HCT116 (cell line): ENCODE data around the gene TIMM29. TPM values are rescaled to one million over a fixed set of nuclear protein-coding genes. Genes with fewer than 3 reads are reported as not detected.

Source experiments
- ATAC-seq: fragments of 200-7000 bp; cut with Tn5 transposase; 2 replicates; pipeline ENCODE4 v1.9.1; 2020; ENCODE audit warnings: mild to moderate bottlenecking, moderate library complexity
- BruUV-seq: library from RNA; stranded (reverse); fragments of 400-500 nt; replicated peaks from 2 replicates; lab custom pipeline; 2021; lab: Mats Ljungman, UMichigan
- CTCF ChIA-PET: fragments of 300-600 bp; sonication (Branson Sonifier 250); formaldehyde crosslinking; loops from one replicate; lab custom pipeline; 2021; ENCODE audit warnings: antibody characterized with exemption; lab: Charles Lee
- POLR2A ChIA-PET: fragments of 300-600, 350-600 bp; sonication (Branson Sonifier 250); formaldehyde crosslinking; loops from one replicate; lab custom pipeline; 2021; ENCODE audit warnings: antibody characterized with exemption; lab: Charles Lee
- RAD21 ChIA-PET, 2 experiments: fragments of 300-600 bp; sonication (Branson Sonifier 250); formaldehyde crosslinking; loops; one replicate each; lab custom pipeline; 2023; ENCODE audit warnings: low total read pairs in 2 of 2; ENCODE audit not compliant: uncharacterized antibody in 2 of 2, unreplicated experiment in 2 of 2, low non-redundant PET in 1 of 2; lab: Charles Lee
- DNase-seq: peaks from one replicate; pipeline ENCODE4 v3.0.0-alpha.2; 2010; ENCODE audit warnings: low read depth, low spot score
- H2AFZ ChIP-seq: fragments of 200-600 bp; shearing (Covaris generic), sonication (generic); 2 replicates; pipeline ENCODE4 v1.6.1; 2017; ENCODE audit warnings: low read depth, mixed run types, mixed read lengths, antibody characterized with exemption, low read length; ENCODE audit not compliant: poor library complexity, severe bottlenecking
- H3K27ac ChIP-seq: 2 replicates; pipeline ENCODE4 v1.5.1; 2012; ENCODE audit warnings: low read depth, low read length
- H3K27me3 ChIP-seq: fragments of 200-600 bp; sonication (generic); 2 replicates; pipeline ENCODE4 v1.6.1; 2016; ENCODE audit warnings: mixed run types, low read length, mixed read lengths; ENCODE audit not compliant: insufficient read depth
- H3K36me3 ChIP-seq, 2 experiments: fragments of 200-500 bp in 1 of 2; fragments of 200-600 bp in 1 of 2; sonication (Bioruptor generic) in 1 of 2; sonication (generic) in 1 of 2; 2 replicates each; pipeline versions ENCODE4 v1.5.1 to v1.6.1; 2014 to 2016; ENCODE audit warnings: low read length in 2 of 2, inconsistent platforms in 1 of 2, mixed read lengths in 1 of 2, mixed run types in 1 of 2; ENCODE audit not compliant: insufficient read depth in 2 of 2, control insufficient read depth in 1 of 2
- H3K4me1 ChIP-seq, 2 experiments: fragments of 200-600 bp in 1 of 2; sonication (generic) in 1 of 2; 2 replicates each; pipeline versions ENCODE4 v1.5.1 to v1.6.1; 2012 to 2017; ENCODE audit warnings: low read length in 2 of 2, inconsistent platforms in 1 of 2, mild to moderate bottlenecking in 1 of 2, mixed read lengths in 1 of 2, mixed run types in 1 of 2, moderate library complexity in 1 of 2; ENCODE audit not compliant: insufficient read depth in 2 of 2, control insufficient read depth in 1 of 2
- H3K4me2 ChIP-seq: fragments of 200-600 bp; sonication (generic); 2 replicates; pipeline ENCODE4 v1.6.1; 2017; ENCODE audit warnings: mixed run types, low read length, mixed read lengths
- H3K4me3 ChIP-seq, 2 experiments: fragments of 200-600 bp in 1 of 2; sonication (generic) in 1 of 2; replicated peaks in 1 of 2; 2 replicates each; pipeline ENCODE4 v1.5.1; 2011 to 2016; ENCODE audit warnings: low read length in 2 of 2, control low read depth in 1 of 2, low read depth in 1 of 2, mild to moderate bottlenecking in 1 of 2, mixed read lengths in 1 of 2, mixed run types in 1 of 2
- H3K79me2 ChIP-seq: fragments of 200-600 bp; sonication (generic); 2 replicates; pipeline ENCODE4 v1.6.1; 2017; ENCODE audit warnings: mild to moderate bottlenecking, mixed run types, low read length, moderate library complexity, mixed read lengths; ENCODE audit not compliant: insufficient read depth
- H3K9ac ChIP-seq: fragments of 200-600 bp; sonication (generic); 2 replicates; pipeline ENCODE4 v1.6.1; 2016; ENCODE audit warnings: low read length, mixed read lengths
- H3K9me2 ChIP-seq: fragments of 200-600 bp; sonication (generic), shearing (Covaris generic); 2 replicates; pipeline ENCODE4 v1.6.1; 2017; ENCODE audit warnings: mixed run types, mild to moderate bottlenecking, moderate library complexity; ENCODE audit not compliant: insufficient read depth
- H3K9me3 ChIP-seq, 2 experiments: fragments of 200-500 bp in 1 of 2; fragments of 200-600 bp in 1 of 2; sonication (Bioruptor generic) in 1 of 2; sonication (generic) in 1 of 2; 2 replicates each; pipeline ENCODE4 v1.6.1; 2014 to 2017; ENCODE audit warnings: low read length in 2 of 2, mixed read lengths in 2 of 2, inconsistent platforms in 1 of 2, low read depth in 1 of 2, mild to moderate bottlenecking in 1 of 2, mixed run types in 1 of 2, moderate library complexity in 1 of 2; ENCODE audit not compliant: control insufficient read depth in 1 of 2, insufficient read depth in 1 of 2
- H4K20me1 ChIP-seq: fragments of 200-600 bp; sonication (generic), shearing (Covaris generic); 2 replicates; pipeline ENCODE4 v1.6.1; 2017; ENCODE audit warnings: mixed run types, mild to moderate bottlenecking, moderate library complexity; ENCODE audit not compliant: insufficient read depth
- CBX3 ChIP-seq: IDR thresholded peaks from 2 replicates; pipeline ENCODE4 v1.6.1; 2012; ENCODE audit warnings: low read depth
- ELF1 ChIP-seq: IDR thresholded peaks from 2 replicates; pipeline ENCODE4 v1.6.1; 2012; ENCODE audit warnings: low read depth, borderline replicate concordance
- JUND ChIP-seq: IDR thresholded peaks from 2 replicates; pipeline ENCODE4 v1.6.1; 2012
- SP1 ChIP-seq: IDR thresholded peaks from 2 replicates; pipeline ENCODE4 v1.6.1; 2012; ENCODE audit warnings: low read depth
- ZNF274 ChIP-seq: fragments of 200-500 bp; sonication (Bioruptor generic); IDR thresholded peaks from 2 replicates; pipeline ENCODE4 v1.6.1; 2014; ENCODE audit warnings: mild to moderate bottlenecking, low read depth, low read length, inconsistent platforms
- intact Hi-C: fragments of 100-400 bp; cut with micrococcal nuclease; formaldehyde crosslinking; loops from 2 replicates; pipeline ENCODE4 v1.10.0; 2022
- total RNA-seq: library from RNA; stranded (reverse); gene quantifications from one replicate; pipeline ENCODE4 v1.2.1, GENCODE V29; 2021; ENCODE audit not compliant: unreplicated experiment
- TF ChIP-seq, protein P1 (sequence below), 3 experiments: fragments of 200-600 bp in 1 of 3; sonication (generic) in 1 of 3; IDR thresholded peaks in 2 of 3; conservative IDR thresholded peaks in 1 of 3; 2 replicates each; pipeline ENCODE4 v1.5.1; 2012 to 2017; ENCODE audit warnings: low read depth in 2 of 3, low read length in 2 of 3, antibody characterized with exemption in 1 of 3, borderline replicate concordance in 1 of 3, control low read depth in 1 of 3, mild to moderate bottlenecking in 1 of 3, mixed read lengths in 1 of 3, mixed run types in 1 of 3, moderate library complexity in 1 of 3; ENCODE audit not compliant: insufficient read depth in 1 of 3
- TF ChIP-seq, protein P2 (sequence below): IDR thresholded peaks from 2 replicates; pipeline ENCODE4 v1.6.1; 2012
- TF ChIP-seq, protein P3 (sequence below): IDR thresholded peaks from 2 replicates; pipeline ENCODE4 v1.6.1; 2011; ENCODE audit warnings: mild to moderate bottlenecking, low read length, moderate library complexity; ENCODE audit not compliant: insufficient replicate concordance; ENCODE audit errors: extremely low read depth
- TF ChIP-seq, protein P4 (sequence below): IDR thresholded peaks from 2 replicates; pipeline ENCODE4 v1.6.1; 2012

Gene TIMM29
- total RNA-seq, 1 experiment from 2014 or later: 20.3 TPM

DNA sequence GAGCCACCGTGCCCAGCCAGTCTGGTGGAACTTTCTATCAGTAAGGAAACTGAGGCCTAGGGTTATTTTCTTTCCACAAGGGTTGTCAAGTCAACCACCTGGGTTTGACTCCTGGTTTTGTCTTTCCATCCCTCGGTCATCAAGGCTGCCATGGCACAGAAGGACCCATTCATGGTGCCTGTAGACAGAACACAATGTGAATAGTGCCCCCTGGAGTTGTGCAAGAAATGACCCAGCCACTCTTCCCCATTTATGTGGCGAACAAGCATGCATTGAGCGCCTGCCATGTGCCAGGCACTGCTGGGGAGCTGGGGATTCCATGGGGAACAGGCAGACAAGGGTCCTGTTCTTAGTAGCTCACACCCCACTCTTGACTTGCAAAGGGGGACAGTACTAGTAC is 36.3 kb downstream of the TIMM29 start:
- Histone ChIP-seq H3K27ac (no peak overlapping the region), H3K4me2 (no peak overlapping the region), H3K79me2 (peaks cover 85% of the 10 kb centered on the region), H3K4me3 (no peak overlapping the region), H3K9me2 (no peaks in the 10 kb centered on the region), H3K27me3 (no peaks in the 10 kb centered on the region), H4K20me1 (peaks cover 13% of the 10 kb centered on the region; the same call in 1 of the 2 replicates), H3K9me3 (no peaks in the 10 kb centered on the region), H3K9ac (no peak overlapping the region), H3K4me1 (peaks cover 25 to 44% of the 10 kb centered on the region in 2 experiments), H2AFZ (no peak overlapping the region), H3K36me3 (peaks cover 3 to 6% of the 10 kb centered on the region in 2 experiments; a peak in 2 of 4 replicates)
- no peak for DNase-seq
- CTCF ChIA-PET: interaction anchor here (0.8 kb wide), 1 partner anchor 12 kb away, joined by 3 read pairs; no protein-coding TSS in a partner anchor
- TF ChIP-seq, protein P1, sequence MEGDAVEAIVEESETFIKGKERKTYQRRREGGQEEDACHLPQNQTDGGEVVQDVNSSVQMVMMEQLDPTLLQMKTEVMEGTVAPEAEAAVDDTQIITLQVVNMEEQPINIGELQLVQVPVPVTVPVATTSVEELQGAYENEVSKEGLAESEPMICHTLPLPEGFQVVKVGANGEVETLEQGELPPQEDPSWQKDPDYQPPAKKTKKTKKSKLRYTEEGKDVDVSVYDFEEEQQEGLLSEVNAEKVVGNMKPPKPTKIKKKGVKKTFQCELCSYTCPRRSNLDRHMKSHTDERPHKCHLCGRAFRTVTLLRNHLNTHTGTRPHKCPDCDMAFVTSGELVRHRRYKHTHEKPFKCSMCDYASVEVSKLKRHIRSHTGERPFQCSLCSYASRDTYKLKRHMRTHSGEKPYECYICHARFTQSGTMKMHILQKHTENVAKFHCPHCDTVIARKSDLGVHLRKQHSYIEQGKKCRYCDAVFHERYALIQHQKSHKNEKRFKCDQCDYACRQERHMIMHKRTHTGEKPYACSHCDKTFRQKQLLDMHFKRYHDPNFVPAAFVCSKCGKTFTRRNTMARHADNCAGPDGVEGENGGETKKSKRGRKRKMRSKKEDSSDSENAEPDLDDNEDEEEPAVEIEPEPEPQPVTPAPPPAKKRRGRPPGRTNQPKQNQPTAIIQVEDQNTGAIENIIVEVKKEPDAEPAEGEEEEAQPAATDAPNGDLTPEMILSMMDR (IDR thresholded peaks at IDR 0.05 in 2 of 3, conservative IDR thresholded peaks at IDR 0.05 in 1 of 3; ENCODE audit: borderline replicate concordance in 1 of 3, insufficient read depth in 1 of 3, low read depth in 2 of 3, low read length in 2 of 3): peak in 1 of 3 experiments; percentile 56; a peak in 2 of 6 replicates
- TF ChIP-seq JUND (no peak), SP1 (no peak), ZNF274 (no peak), CBX3 (peak; percentile 20; the same call in 1 of the 2 replicates)
- intact Hi-C loops: no loop called here
- RAD21 ChIA-PET: no interaction called here
- BruUV-seq: no TSS peak
- POLR2A ChIA-PET: no interaction called here
- ATAC-seq: no peak

DNA sequence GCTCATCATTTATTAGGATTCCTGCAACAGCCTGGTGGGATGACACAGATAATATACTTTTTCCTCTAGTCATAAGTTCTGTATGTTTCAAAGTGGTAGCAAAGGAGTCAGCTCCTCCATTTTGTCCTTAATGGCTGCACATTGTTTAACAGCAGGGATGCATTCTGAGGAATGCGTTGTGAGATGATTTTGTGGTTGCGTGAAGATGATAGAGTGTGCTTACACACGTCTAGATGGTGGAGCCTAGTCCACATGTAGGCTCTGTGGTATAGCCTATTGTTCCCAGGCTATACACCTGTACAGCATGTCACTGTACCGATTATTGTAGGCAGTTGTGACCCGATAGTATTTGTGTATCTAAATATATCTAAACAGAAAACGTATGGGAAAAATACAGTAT is 36.8 kb downstream of the TIMM29 start:
- Histone ChIP-seq H3K36me3 (peaks cover 3 to 6% of the 10 kb centered on the region in 2 experiments; a peak in 2 of 4 replicates), H3K79me2 (peaks cover 90% of the 10 kb centered on the region), H3K27me3 (no peaks in the 10 kb centered on the region), H3K4me2 (no peak overlapping the region), H2AFZ (no peak overlapping the region), H3K9me3 (no peaks in the 10 kb centered on the region), H3K9ac (no peak overlapping the region), H3K27ac (no peak overlapping the region)
- no TSS peak for BruUV-seq
- intact Hi-C loops: no loop called here
- POLR2A ChIA-PET: no interaction called here
- no peak for TF ChIP-seq ELF1
- TF ChIP-seq, protein P2, sequence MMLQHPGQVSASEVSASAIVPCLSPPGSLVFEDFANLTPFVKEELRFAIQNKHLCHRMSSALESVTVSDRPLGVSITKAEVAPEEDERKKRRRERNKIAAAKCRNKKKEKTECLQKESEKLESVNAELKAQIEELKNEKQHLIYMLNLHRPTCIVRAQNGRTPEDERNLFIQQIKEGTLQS: no peak
- TF ChIP-seq, protein P3, sequence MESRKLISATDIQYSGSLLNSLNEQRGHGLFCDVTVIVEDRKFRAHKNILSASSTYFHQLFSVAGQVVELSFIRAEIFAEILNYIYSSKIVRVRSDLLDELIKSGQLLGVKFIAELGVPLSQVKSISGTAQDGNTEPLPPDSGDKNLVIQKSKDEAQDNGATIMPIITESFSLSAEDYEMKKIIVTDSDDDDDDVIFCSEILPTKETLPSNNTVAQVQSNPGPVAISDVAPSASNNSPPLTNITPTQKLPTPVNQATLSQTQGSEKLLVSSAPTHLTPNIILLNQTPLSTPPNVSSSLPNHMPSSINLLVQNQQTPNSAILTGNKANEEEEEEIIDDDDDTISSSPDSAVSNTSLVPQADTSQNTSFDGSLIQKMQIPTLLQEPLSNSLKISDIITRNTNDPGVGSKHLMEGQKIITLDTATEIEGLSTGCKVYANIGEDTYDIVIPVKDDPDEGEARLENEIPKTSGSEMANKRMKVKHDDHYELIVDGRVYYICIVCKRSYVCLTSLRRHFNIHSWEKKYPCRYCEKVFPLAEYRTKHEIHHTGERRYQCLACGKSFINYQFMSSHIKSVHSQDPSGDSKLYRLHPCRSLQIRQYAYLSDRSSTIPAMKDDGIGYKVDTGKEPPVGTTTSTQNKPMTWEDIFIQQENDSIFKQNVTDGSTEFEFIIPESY: no peak
- TF ChIP-seq, protein P1 (IDR thresholded peaks at IDR 0.05 in 2 of 3, conservative IDR thresholded peaks at IDR 0.05 in 1 of 3; ENCODE audit: borderline replicate concordance in 1 of 3, insufficient read depth in 1 of 3, low read depth in 2 of 3, low read length in 2 of 3): no peak
- TF ChIP-seq, protein P4, sequence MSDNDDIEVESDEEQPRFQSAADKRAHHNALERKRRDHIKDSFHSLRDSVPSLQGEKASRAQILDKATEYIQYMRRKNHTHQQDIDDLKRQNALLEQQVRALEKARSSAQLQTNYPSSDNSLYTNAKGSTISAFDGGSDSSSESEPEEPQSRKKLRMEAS: no peak
- TF ChIP-seq, all 23 proteins: peak for 0
- CTCF ChIA-PET: interaction anchor here (0.8 kb wide), 1 partner anchor 11 kb away, joined by 3 read pairs; no protein-coding TSS in a partner anchor
- peaks cover 25 to 40% of the 10 kb centered on the region in 2 experiments for H3K4me1 ChIP-seq
- peaks cover 13% of the 10 kb centered on the region; the same call in 1 of the 2 replicates for H4K20me1 ChIP-seq
- no peak for ATAC-seq
- RAD21 ChIA-PET: no interaction called here
- H3K9me2 ChIP-seq: no peaks in the 10 kb centered on the region
- DNase-seq: no peak
- H3K4me3 ChIP-seq: no peak overlapping the region
